ENCODE results near the gene ISL2.

- TF ChIP-seq CTCF (IDR thresholded peaks at IDR 0.05; ENCODE audit: low read length) (no peak), EZH2 (IDR thresholded peaks at IDR 0.05; ENCODE audit: borderline replicate concordance, low read length) (no peak)
Measured at GRCh38 chr15:76328106-76328696, 8.4 kb upstream of the ISL2 start.
